HG02943 (cell line): ENCODE measurements around the gene AFAP1.

ENCODE experiments used
- ATAC-seq: cut with Tn5 transposase; IDR thresholded peaks from one replicate; pipeline ENCODE4 v1.9.1; 2021; ENCODE audit warnings: mild to moderate bottlenecking, low read depth, moderate library complexity; ENCODE audit not compliant: unreplicated experiment

AFAP1 gene

DNA sequence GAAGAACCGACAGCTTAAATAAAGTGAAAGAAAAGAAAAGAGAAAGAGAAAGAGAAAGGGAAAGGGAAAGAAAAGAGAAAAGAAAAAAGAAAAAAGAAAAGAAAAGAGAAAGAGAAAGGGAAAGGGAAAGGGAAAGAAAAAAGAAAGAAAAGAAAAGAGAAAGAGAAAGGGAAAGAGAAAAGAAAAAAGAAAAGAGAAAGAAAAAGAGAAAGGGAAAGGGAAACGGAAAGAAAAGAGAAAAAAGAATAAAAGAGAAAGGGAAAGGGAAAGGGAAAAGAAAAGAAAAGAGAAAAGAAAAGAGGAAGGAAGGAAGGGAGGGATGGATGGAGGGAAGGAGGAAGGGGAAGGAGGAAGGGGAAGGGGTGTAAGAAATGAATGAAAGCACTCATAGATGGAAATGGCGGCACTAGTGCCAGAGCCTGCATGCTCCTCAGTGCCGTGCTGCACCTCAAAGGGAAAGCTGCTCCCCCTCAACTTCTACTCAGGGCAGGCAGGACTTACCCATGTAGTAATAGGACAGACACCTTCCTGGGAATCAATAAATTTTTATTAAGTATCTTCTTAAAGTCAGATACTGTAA, 70.7 kb downstream of the AFAP1 start:
- no peak for ATAC-seq

DNA sequence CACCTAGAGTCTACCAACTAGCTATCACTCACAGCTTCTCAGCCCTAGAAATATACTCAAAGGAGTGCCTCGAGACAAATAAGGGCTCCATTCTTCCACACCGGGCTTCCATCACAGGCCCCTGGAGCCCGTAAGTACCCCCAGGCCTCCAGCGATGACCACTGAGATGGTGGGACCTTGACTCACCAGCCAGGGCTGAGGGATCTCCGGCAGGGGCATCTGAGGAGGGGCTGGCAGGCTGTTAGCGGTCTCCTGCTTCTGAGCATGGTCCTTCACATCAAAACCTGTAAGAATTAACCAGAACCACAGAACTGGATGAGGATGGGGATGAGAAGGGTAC, 71.3 kb downstream of the AFAP1 start:
- ATAC-seq = no peak

GRCh38 chr4:7867701-7868435, 71.8 kb downstream of the AFAP1 start:
- no peak for ATAC-seq

DNA sequence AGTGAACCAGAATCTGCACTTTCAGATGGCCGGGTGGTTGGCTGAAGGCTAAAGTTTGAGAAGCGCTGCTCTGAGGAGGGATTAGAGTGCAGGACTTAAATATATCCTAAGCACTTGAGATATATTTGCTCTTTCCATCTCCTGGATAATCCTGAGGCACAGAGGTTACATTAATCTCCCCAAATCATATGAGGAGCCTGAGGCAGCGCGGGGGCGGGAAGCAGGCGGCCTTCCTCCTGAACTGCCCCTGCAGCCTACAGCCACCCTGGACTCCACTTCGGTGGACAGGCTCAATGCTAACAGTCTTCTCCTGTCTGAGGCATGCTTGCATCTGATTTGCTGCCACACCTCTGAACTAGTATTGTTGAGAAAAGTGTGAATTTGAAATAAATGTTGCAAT, 72.5 kb downstream of the AFAP1 start:
- no peak for ATAC-seq

- no peak for ATAC-seq
These were observed 74.1 kb downstream of the AFAP1 start for GRCh38 chr4:7865533-7865932.

DNA sequence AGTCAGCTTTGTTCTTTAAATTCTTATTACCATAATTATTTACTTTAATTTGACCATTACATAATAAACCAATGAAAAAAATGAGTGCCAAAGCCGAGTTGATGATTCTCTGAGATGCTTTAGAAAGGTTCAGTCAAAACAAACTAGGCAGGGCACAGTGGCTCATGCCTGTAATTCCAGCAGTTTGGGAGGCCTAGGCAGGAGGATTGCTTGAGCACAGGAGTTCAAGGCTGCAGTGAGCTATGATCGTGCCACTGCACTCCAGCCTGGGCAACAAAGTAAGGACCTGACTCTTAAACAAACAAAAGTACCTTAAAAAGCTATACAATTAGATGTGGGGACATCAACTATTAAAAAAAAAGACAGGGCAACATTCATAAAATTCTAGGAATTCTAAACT, 75.0 kb downstream of the AFAP1 start:
- ATAC-seq = no peak

DNA sequence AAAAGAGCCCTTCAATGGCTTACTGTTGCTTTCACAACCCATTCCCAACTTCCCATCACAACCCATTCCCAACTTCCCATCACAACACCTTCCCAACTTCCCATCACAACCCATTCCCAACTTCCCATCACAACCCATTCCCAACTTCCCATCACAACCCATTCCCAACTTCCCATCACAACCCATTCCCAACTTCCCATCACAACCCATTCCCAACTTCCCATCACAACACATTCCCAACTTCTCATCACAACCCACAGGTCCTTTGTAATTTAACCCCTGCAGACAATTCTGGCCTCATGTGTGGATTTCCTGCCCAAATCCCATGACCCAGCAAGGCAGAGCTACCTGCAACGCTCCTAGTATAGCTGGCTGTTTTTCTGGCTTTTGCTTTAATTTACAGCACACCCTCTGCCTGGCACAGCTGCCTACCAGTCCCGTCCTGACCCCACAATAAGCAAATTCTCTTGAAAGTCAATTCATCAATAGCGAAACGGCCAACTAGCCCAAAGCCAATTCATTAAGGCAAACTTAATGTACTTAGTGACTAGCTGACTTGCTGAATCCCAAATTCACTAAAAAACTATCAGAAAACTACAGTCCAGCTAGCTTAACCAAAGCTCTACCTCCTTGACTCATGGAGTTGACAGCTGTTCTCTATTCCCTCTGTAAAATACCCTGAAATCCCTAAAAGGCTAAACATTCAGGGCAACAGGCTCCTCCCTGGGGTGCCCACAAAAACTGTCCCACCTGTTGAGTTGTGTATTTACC, 75.6 kb downstream of the AFAP1 start:
- ATAC-seq = no peak

DNA sequence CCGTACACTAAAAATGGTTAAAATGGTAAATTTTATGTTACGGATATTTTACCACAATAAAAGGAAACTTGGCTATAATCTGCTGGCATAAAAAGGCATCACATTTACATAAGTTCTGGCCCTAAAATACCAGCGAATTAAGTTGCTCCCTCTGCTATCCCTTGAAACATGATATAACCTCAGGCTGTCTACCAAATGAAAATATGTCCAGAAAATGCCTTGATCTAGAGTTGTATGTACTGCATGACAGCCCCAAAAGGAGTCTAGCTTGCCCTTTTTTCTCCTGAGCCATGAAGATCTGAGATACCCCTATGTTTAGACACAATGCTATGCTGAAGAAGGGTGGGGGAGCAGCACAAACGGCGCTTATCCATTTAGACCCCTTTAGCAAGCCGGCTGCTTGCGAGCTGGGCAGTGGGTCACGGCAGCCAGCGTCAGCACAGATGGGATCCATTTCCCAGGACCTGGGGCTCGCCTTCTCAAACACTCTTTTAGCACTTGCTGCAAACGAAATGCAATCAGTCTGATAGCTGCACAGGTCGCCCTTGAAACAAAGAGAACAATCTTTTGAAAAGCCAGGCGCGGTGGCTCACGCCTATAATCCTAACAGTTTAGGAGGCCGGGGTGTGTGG, 77.0 kb downstream of the AFAP1 start:
- no peak for ATAC-seq

- no peak for ATAC-seq
These were observed 78.2 kb downstream of the AFAP1 start for GRCh38 chr4:7861440-7861881.

DNA sequence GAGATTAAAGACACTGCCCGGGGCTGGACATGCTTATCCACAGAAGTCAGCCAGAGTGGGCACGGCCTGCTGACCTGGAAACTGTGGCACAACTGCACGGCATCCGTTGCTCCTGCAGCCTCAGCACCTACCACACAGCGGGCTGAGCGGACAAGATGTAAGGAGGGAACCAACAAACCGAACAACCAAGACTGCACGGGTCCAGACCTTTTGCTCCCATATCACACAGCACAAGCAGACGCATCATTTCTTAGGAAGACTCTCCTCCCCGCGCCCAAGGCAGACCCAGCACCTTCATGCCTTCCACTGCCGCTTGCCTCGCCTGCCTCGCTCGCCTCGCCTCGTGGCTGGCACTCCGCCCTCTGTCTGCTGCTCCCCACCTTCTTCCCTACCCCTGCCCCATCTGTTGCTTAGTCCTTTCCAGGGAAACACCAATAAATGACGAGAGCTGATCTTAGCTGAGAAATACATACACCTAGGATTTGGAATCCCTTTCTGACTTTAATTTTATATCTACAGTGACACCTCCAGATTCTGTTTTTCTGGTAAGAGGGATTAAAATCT, 79.0 kb downstream of the AFAP1 start:
- ATAC-seq = no peak

GRCh38 chr4:7859326-7859725, 80.3 kb downstream of the AFAP1 start:
- no peak for ATAC-seq

DNA sequence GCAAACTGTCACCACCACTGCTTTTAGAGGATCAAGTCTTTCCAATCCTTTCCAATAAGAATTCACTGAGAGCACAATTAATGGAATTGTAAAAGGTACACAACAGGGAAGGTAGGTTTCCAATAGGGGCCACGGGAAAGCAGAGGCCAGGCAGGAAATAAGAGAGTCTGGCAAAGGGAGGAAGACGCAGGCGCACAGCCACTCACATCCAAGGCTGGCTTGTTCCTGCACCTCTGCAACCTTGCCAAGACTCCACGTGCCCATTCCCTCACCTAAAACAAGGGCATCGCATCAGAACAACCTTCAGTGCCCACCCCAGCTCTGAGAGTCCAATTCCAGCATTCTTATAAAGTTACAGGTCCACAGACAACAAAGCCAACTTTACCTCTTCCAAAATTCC, 81.2 kb downstream of the AFAP1 start:
- no peak for ATAC-seq

GRCh38 chr4:7857993-7858392, 81.7 kb downstream of the AFAP1 start:
- ATAC-seq = no peak

GRCh38 chr4:7857238-7857701, 82.4 kb downstream of the AFAP1 start:
- no peak for ATAC-seq

DNA sequence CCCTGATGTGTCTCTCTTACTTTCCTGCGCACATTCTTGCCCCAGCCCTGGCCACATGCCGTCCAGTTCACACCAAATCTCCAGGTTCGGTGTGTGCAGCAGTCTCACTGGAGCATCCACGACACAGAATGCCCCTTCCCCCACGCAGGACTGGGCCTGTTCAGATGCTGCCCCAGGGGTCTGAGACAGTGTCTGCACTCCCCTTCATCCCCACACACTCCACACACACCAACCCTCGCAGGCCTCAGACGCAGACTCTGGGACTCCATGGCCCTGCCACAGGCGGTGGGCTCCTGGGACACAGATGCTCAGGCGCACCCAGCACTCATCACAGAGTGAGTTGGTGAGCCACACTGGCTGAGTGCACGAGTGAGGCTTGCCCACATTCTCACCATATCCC, 83.9 kb downstream of the AFAP1 start:
- no peak for ATAC-seq

- ATAC-seq = no peak
These were observed 84.8 kb downstream of the AFAP1 start for GRCh38 chr4:7854697-7855370.

GRCh38 chr4:7854216-7854615, 85.4 kb downstream of the AFAP1 start:
- no peak for ATAC-seq

GRCh38 chr4:7853271-7853670, 86.4 kb downstream of the AFAP1 start:
- no peak for ATAC-seq

DNA sequence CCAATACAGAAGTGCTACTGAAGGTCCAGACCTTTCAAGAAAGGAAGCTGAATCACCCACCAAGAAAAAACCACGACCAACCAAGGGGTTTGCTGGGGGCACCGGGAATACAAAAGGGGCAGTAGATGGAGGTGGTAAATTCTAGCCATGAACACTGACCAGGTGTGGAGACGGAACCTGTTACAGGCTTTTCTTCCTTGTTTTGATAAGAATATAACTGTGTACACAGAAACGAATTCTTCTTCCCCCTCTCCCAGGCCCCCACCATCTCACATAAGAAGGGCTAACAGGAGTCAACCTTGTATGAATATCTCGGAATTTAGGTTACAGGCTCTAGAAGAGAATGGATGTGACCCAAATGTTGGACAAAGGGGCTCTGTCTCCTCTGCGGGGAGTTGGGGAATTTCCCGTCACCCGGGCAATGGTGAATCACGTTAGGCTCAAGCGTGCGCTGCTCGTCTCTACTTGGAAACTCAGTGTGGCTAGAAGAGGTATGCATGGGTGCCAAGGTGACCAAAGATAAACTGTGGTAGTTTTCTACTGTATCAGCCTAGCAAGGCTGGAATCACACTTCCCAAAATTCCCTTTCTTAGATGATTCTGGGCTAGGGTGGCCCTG, 87.0 kb downstream of the AFAP1 start:
- ATAC-seq = no peak

DNA sequence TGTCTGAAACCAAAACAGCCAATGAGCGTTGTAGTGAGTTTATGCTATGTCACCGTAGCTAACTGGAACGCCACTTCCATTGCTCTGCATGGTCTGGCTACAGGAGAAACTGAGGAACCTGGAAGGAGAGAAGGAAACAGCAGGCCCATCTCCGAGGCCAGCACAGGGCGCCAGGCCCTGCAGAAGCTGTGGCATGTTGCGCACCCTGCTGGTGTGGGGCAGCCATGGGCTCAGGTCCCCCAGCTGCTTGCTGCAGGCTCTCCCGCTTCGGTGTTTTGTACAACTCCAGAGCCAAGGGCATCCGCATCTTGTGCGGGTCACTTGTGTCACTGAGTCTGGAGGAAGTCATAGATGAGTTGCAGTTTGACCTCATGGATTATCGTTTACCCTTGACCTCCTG, 89.2 kb downstream of the AFAP1 start:
- no peak for ATAC-seq
